Left lung (tissue), 10 donors: ENCODE results near the gene FAM47E. TPM values are rescaled to one million over a fixed set of nuclear protein-coding genes. Genes with fewer than 3 reads are reported as not detected.
A peak's percentile ranks its signal among the peaks of the same experiment; 100 is the strongest.

Experiments used
- ATAC-seq: fragments of 200-7000 bp; cut with Tn5 transposase; one replicate; pipeline ENCODE4 v1.9.1; 2020; ENCODE audit warnings: moderate library complexity
- DNase-seq, 4 donors: peaks; one replicate each; pipeline ENCODE4 v3.0.0-alpha.2; 2013 to 2020
- H3K27ac ChIP-seq, 2 donors: fragments of 200-600 bp; sonication (generic) in 1 of 2; one replicate each; pipeline versions ENCODE4 v1.5.0 to v1.8.0; 2020 to 2021
- H3K27me3 ChIP-seq, 2 donors: fragments of 200-600 bp; sonication (generic) in 1 of 2; one replicate each; pipeline versions ENCODE4 v1.5.0 to v1.8.0; 2020 to 2021
- H3K36me3 ChIP-seq, 2 donors: fragments of 200-600 bp; sonication (generic) in 1 of 2; one replicate each; pipeline versions ENCODE4 v1.5.0 to v1.8.0; 2020 to 2021
- H3K4me1 ChIP-seq, 2 donors: fragments of 200-600 bp; one replicate each; pipeline ENCODE4 v1.8.0; 2021
- H3K4me3 ChIP-seq, 2 donors: fragments of 200-600 bp; sonication (generic) in 1 of 2; one replicate each; pipeline versions ENCODE4 v1.5.0 to v1.8.0; 2020 to 2021; ENCODE audit warnings: mild to moderate bottlenecking in 1 of 2
- H3K9me3 ChIP-seq, 2 donors: fragments of 200-600 bp; sonication (generic) in 1 of 2; one replicate each; pipeline versions ENCODE4 v1.5.0 to v1.8.0; 2020 to 2021
- intact Hi-C, 2 donors: fragments of 100-400 bp; cut with DNase I; formaldehyde crosslinking; loops; one replicate each; pipeline versions ENCODE4 v1.11.2 to v1.14.2; 2022
- polyA plus RNA-seq, 6 donors: library from polyadenylated mRNA; unstranded; fragments of 120-200 nt; gene quantifications; one replicate each; pipeline ENCODE4 v1.2.1, GENCODE V29; 2013; ENCODE audit not compliant: insufficient read length in 6 of 6
- total RNA-seq, 2 donors: library from RNA; stranded (reverse); fragmentation: NEBNext Ultra II Directional; extraction: Animal tissue kit (Norgen Biotek cat#: 25700); gene quantifications; one replicate each; pipeline ENCODE4 v1.2.1, GENCODE V29; 2021
- TF ChIP-seq, protein P1 (sequence below), 2 donors: fragments of 200-600 bp; sonication (generic) in 1 of 2; IDR thresholded peaks; one replicate each; pipeline versions ENCODE4 v1.5.0 to v1.8.0; 2021; ENCODE audit warnings: antibody characterized with exemption in 2 of 2
- donor health status: DM: no; HTN: yes; CAD: no.
- donor health status: DM: no; HTN: no; CAD: no.

Gene FAM47E
- total and polyA plus RNA-seq, 8 donors: 3.2 to 8.5 (median 6.2) TPM

DNA sequence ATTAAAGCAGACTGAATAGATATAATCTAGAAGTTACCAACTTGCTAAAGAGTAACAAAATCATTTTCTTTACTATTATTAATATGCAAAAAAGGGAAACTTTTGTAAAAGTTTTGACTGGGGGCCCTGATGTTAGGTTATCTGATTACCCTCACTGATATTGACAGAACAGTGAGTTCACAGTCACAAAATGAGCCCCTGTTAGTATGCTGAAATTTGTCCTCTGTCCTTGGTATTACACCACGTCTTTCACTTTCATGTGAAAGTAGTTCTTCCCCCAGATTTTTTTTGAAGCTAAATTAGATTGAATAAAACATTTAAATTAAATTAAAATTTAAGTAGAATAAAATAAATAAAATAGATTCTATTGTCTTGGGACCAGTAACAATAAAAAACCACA, 60.9 kb downstream of the FAM47E start:
- intact Hi-C loops: no loop called here

DNA sequence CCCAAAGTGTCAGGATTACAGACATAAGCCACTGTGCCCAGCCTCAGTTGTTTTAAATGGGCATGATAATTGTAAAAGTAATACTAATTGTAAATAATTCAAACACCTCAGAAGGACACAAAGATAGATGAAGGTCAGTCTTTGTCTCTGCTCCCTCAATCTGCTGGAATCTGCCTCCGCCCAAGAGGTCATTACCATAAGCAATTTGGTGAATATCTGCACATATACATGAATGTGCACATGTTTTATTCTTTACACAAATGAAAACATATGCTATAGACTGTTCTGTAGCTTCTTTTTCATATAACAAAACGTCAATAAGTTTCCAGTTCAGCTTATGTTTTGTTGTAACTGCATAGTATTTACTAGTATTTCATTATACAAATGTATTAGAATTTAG, 62.0 kb downstream of the FAM47E start:
- no peak overlapping the region for H3K27ac ChIP-seq
- H3K4me3 ChIP-seq: no peak overlapping the region
- no peaks in the 10 kb centered on the region for H3K27me3 ChIP-seq
- peaks cover 0 to 10% of the 10 kb centered on the region in 2 donors for H3K9me3 ChIP-seq
- H3K36me3 ChIP-seq: peaks cover 0 to 16% of the 10 kb centered on the region in 2 donors
- DNase-seq: no peak
- intact Hi-C loops: no loop called here
- peaks cover 0 to 10% of the 10 kb centered on the region in 2 donors for H3K4me1 ChIP-seq
- TF ChIP-seq, protein P1, sequence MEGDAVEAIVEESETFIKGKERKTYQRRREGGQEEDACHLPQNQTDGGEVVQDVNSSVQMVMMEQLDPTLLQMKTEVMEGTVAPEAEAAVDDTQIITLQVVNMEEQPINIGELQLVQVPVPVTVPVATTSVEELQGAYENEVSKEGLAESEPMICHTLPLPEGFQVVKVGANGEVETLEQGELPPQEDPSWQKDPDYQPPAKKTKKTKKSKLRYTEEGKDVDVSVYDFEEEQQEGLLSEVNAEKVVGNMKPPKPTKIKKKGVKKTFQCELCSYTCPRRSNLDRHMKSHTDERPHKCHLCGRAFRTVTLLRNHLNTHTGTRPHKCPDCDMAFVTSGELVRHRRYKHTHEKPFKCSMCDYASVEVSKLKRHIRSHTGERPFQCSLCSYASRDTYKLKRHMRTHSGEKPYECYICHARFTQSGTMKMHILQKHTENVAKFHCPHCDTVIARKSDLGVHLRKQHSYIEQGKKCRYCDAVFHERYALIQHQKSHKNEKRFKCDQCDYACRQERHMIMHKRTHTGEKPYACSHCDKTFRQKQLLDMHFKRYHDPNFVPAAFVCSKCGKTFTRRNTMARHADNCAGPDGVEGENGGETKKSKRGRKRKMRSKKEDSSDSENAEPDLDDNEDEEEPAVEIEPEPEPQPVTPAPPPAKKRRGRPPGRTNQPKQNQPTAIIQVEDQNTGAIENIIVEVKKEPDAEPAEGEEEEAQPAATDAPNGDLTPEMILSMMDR (IDR thresholded peaks at IDR 0.05): no peak
- no peak for ATAC-seq

More for the DNA sequence above, 60.9 kb downstream of the FAM47E start:
- no peak for DNase-seq
- Histone ChIP-seq H3K36me3 (peaks cover 0 to 16% of the 10 kb centered on the region in 2 donors), H3K9me3 (peaks cover 0 to 10% of the 10 kb centered on the region in 2 donors), H3K4me3 (no peak overlapping the region), H3K27me3 (no peaks in the 10 kb centered on the region), H3K27ac (no peak overlapping the region), H3K4me1 (peaks cover 2 to 21% of the 10 kb centered on the region in 2 donors)
- no peak for ATAC-seq
- TF ChIP-seq, protein P1 (IDR thresholded peaks at IDR 0.05): no peak

DNA sequence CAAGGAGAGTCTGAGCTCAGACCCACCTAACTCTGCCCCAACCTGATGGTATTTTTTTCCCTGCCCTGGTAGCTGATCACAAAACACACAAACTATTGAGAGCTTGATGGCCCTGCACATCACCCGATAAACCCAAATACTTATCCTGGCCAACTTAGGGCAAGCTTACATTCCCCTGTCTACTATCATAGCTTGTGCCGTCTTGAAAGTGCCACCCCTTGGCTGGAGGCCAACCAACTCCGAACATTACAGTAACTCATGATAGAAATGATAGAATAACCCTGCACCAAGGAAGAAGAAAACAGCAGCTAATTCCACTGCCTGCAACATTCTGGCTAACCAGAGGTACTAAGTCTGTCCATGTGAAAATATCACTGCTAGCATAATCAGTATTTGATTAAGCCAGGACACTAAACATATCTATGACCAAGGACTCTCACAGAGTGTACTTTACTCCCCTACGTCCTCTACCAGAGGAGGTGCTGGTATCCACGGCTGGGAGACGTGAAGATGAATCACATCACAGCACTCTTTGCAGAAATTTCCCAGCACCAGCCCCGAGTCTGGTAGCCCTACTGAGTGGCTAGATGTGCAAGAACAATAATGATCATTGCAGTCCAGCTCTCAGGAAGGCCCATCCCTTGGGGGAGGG, 63.9 kb downstream of the FAM47E start:
- Histone ChIP-seq H3K27me3 (no peaks in the 10 kb centered on the region), H3K27ac (no peak overlapping the region), H3K4me3 (no peak overlapping the region), H3K9me3 (peaks cover 0 to 15% of the 10 kb centered on the region in 2 donors), H3K36me3 (peaks cover 0 to 4% of the 10 kb centered on the region in 2 donors), H3K4me1 (no peaks in the 10 kb centered on the region)
- no peak for ATAC-seq
- TF ChIP-seq, protein P1 (IDR thresholded peaks at IDR 0.05): no peak
- no peak for DNase-seq
- intact Hi-C loops: no loop called here

DNA sequence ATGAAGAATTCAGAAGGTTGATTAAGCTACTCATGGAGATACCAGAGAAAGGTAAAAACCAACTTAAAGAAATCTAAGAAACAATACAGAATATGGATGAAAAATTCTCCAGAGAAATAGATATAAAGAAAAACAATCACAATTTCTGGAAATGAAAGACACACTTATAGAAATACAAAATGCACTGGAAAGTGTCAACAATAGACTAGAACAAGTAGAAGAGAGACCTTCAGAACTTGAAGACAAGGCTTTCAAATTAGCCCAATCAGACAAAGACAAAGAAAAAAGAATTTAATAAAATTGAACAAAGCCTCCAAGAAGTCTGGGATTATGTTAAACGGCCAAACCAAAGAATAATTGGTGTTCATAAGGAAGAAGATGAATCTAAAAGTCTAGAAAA, 64.6 kb downstream of the FAM47E start:
- no peak overlapping the region for H3K4me3 ChIP-seq
- no peaks in the 10 kb centered on the region for H3K36me3 ChIP-seq
- H3K27ac ChIP-seq: no peak overlapping the region
- H3K27me3 ChIP-seq: no peaks in the 10 kb centered on the region
- no peak for DNase-seq
- intact Hi-C loops: no loop called here
- H3K9me3 ChIP-seq: peaks cover 0 to 18% of the 10 kb centered on the region in 2 donors
- ATAC-seq: no peak
- TF ChIP-seq, protein P1 (IDR thresholded peaks at IDR 0.05): no peak
- no peaks in the 10 kb centered on the region for H3K4me1 ChIP-seq

DNA sequence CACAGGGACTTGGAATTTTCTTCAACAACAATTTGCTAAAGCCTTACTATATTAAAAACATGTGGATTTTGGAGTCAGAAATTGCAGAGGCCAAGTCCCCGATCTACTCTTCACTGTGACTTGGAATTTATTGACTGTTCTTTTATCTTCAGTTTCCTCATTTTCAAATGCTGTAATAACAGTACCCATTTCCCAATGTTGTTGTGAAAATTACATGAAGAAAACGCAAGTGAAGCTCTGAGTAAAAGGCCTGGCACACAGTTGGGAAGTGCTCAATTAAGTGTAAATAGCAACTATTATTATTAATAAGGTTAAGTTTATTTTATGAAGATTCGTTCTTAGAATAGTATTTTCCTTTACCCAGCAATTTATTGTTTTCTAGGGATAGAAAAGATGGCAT, 70.7 kb downstream of the FAM47E start:
- TF ChIP-seq, protein P1 (IDR thresholded peaks at IDR 0.05): no peak
- Histone ChIP-seq H3K36me3 (no peaks in the 10 kb centered on the region), H3K27ac (peak overlapping the region in 1 of 2 donors; percentile 43), H3K4me3 (no peak overlapping the region), H3K4me1 (no peaks in the 10 kb centered on the region), H3K27me3 (no peaks in the 10 kb centered on the region), H3K9me3 (peaks cover 3 to 28% of the 10 kb centered on the region in 2 donors)
- ATAC-seq: no peak
- no peak for DNase-seq
- intact Hi-C loops: no loop called here
